Activated CD4-positive, alpha-beta T cell treated with anti-CD3 and anti-CD28 coated beads for 1 hour (primary cell): ENCODE measurements around the gene TOM1L1.

Experiments
- DNase-seq: peaks from one replicate; pipeline ENCODE4 v3.0.0-alpha.2; 2020

Gene TOM1L1

DNA sequence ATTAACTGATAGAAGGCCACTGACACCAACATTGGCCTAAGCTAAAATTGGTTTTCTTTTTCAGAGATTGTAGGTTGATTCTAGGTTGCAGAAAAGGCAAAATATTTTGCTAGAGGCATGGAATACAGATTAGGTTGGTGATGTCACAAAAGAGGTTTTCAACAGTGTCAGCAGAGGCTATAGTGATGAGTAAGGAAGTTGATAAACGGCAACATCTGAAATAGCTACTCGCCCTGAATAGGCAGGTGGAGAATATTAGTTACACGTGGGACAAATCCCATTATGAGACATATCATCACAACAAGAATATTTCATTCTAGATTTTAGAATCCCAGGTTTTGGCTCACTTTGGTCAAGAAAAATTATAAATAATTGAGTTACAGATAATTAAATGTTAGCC is 1.5 kb upstream of the TOM1L1 start:
- DNase-seq: no peak

DNA sequence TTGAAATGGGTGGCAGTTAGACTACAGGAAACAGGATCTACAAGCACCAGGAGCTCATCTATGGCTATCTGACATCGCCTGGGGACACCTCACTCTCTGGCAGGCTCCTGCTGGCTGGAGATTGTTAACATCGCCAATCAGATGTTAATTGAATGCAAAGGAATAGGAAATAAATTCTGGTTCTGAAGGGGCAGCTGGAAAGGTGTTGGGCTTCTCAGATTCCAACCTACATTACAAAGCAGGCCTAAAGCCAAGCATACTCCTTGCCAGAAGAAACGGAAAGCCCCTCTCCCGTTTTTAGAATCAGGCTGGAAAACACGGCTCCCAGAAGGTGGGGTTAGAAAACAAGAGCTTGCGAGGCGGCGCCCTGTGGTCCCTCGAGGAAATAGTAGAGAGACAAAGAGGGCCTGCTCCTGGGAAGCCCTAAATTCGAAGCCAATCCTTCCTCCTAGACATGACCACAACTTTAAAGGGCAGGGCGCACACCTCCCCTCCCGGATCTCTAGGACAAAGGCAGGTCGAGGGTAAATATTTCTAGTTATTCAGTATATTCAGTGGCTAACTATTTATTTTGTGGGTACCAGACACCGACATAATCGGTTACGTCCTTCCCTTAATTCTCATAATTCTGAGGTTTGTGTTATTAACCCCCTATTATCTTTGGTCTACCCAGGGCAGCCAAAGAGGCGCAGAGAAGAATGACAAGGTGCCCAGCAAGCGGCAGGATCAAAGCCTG is 763 bp upstream of the TOM1L1 start:
- DNase-seq: no peak

DNA sequence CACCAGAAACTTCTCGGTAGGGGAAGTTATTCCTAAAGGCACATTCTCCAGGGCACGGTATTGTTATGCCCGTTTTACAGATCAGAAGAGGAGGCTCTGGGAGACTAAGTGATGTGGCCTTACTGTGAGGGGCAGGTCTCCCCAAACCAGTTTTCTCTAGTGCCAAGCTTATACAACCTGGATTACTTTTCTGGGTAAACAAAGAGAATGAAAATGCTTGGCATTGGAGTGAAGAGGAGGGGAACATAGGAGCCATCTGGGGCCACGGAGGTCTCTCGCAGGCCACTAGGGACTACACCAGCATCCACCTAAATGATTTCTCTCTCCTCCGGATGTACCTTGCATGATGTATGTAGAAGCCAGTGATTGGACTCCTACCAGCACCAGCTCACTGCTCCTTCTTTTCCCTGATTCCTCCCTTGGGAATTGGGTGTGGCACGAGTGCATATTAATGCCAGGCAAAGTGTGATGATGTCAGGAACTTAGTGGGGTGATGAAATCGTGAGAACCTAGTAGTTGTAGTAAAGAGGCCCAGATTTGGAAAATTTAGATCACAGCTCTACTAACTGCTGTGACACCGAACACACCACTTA is 674 bp downstream of the TOM1L1 start:
- DNase-seq: no peak

DNA sequence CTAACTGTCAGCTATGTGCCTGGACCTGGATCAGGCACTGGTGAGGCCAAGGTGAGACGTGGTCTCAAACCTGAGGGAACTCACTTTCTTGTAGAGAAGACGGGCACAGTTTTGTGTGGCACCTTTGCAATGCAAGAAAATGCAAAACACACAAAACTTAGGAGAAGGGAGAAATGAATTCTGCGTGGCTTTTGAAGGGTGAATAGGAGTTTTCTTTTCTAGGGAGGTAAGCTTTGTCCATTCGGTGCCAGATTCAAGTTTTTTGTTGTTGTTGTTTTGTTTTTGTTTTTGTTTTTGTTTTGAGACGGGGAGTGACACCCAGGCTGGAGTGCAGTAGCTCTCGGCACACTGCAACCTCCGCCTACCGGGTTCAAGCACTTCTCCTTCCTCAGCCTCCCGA is 1.4 kb downstream of the TOM1L1 start:
- DNase-seq: no peak

DNA sequence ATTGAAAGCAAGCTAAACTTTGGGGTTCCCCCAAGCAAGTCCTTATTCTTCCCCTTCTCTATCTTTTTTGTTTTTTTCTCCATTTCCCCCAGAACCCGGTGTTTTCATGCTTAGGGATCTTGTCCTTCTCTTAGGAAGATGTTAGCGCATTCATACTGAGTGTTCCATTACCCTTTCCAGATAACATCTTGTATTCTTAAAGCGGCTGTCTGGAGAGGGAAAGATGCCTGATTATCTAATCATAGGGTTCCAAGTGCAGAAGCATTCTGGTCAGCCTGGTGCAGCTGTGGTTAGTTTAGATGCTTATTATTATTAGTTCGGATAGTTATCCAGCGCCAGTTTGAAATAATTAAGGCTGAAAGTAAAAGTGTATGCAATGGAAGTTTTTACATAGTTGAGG is 2.0 kb downstream of the TOM1L1 start:
- DNase-seq: no peak

DNA sequence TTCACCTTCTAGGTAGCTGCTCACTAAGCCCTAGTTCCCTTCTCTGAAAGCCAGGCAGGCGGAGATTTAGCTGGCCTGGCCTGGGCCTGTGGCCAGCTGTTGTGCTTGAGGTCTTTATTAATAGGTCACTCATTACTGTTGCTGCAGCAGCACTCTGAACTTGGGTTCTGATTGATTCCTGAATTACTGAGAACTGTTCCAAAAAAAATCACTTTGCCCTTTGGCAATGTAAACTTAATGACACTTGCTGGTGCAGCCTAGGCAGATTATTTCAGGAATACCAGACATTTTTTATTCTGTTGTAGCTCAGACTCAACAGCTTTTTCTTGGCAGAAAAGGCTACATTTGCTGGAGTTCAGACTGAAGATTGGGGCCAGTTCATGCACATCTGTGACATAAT is 2.7 kb downstream of the TOM1L1 start:
- no peak for DNase-seq

DNA sequence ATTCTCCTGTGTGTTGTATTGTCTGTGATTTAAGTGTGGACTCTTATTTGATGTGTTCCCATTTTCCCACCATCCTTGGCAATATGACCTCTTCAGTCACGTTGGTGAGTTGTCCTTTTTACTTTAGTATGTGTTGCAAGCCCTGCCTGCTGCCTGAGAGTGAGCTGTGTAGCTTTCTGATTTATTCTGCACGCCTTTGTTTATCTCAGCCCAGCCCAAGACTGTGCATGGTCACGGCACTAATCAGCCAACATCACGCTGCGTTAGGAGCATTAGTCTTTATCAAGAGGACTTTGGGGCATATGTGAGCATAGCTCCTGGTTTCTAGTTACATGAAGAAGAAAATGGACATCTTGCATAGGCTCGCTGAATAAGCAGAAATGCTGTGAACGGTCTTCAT is 6.0 kb downstream of the TOM1L1 start:
- no peak for DNase-seq

DNA sequence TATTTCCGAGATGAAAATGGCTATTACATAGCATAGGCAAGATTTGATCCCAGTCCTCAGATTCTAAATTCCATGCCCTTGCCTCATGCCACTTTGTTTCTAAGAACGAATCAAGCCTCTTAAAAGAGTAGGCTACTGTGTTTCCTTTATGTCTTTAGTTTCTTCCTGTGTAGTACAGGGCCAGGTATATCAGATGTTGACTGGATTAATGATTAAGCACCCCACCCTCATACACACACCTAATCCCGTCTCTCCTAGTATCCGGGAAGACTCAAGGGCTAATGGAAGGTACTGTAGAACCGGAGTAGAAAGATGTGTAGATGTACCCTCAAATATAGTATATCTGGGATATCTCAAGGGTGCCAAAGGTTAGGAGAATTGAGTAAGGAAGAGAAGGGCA is 6.7 kb downstream of the TOM1L1 start:
- no peak for DNase-seq

DNA sequence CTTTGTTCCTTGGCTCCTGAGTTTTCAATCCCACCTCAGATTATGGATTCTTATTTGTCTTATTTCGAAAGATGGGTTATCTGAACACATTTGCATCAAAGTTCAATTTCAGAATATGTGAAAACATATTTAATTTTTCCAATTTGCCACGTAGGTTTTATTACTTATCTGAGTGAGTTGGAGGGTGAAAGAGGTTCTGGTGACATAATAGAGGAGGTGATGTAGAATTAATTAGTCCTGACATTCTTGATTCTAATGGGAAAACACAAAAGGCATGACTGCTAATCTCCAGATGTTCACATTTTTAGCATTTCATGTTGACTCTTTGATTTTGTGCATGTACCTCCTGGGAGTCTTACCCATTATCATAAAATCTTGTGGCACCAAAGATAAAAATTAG is 9.1 kb downstream of the TOM1L1 start:
- DNase-seq: no peak

DNA sequence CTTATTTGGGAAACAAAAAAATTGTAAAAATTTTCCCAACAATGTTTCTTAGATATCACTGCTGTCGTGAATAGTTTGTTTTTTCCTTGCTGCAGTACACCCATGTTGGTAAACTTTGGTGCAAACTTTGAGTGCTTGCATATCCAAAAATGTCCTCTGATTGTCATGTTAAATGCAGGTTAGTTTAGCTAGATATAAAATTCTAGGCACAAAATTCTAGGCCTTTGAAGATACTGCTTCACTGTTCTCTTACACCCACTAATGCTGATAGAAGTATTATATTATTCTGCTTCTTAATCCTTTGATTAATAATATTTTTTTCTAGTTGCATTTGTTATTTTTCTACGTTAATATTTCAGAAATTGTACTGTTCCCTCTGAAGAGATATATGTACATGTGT is 16.1 kb downstream of the TOM1L1 start:
- no peak for DNase-seq

DNA sequence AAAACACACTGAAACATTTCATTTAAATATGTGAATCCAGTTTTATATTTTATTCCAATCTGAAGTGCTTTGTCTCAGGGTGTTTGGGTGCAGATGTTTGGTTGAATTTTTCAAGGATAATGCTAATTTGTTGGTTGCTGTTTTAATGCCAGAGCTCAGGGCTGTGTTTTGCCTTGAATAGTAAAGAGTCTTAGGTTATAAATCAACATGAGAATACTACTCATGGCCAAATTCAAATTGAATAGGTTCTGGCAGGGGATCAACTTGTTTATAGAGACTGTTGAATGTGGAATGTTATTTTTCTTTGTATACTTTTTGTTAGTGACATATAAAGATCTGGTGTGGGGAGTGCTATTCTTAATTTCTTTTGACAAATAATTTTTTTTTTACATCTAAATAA is 18.8 kb downstream of the TOM1L1 start:
- no peak for DNase-seq

DNA sequence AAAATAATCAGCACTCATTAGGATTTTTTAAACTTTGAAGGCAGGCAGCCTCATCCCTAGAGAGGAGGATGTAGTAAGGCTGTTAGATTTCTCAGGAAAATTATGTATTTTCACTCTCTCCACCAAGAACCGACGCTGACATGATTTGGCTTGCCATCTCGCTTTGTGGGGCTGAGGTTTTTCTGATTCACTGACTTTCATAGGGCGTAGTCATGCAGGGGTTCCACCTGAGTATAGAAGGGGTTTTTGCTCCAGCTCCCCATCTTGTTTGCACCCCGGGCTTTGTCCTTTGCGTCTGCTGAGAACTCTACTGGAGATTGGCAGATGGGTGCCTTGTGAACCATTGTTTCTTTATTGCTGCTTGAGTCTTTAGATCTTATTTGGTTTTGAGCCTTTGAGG is 20.2 kb downstream of the TOM1L1 start:
- DNase-seq: no peak

DNA sequence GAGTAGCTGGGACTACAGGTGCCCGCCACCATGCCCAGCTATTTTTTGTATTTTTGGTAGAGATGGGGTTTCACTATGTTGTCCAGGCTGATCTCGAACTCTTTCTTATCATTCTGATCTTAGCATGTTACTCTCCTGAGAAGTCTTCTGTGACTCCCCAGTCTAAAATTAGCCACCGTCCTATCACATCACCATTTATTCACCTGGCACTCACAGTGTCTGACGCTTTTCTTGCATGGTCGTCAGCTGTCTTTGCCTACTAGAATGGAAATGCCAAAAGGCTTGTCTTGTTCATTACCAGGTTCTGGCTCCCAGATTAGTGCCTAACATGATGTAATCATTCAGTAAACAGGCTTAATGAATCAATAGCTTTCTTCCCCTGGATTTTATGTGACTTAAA is 23.8 kb downstream of the TOM1L1 start:
- no peak for DNase-seq

DNA sequence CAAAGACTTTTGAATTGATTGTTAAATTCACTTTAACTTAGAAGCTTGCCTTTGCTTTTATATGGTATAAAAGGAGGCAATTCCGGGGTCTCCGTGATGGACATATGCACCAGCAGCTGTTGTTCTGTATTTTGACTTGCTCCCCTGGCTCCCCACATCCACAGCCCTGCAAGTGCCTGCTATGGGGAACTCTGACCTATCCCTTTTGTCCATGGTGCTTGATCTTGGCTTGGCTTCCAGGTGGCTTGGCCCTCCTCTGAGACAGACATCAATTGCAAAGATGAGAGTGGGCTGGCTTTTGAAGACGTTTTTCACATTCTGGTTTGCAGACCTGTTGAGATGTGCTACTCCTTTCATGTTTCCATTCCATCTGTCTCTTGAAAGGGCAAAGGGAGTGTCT is 26.9 kb downstream of the TOM1L1 start:
- DNase-seq: no peak

DNA sequence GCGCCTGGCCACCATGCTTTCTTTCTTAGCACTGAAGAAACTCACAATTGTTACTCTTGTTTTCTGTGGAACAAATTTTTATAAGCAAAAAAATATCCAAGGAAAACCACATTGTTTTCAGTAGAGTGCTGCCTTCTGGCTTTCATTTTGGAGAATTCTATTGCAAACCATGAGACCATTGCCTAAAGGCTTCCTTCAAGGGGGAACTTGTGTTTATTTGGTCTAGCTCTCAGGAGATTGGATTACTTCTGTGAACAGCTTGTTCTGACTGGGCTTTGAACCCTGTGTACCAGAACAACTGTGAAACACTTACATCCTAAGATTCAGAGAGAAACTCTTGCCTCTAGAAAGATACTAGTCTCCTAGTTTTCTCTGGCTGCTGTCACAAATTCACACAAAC is 32.1 kb downstream of the TOM1L1 start:
- DNase-seq: no peak

DNA sequence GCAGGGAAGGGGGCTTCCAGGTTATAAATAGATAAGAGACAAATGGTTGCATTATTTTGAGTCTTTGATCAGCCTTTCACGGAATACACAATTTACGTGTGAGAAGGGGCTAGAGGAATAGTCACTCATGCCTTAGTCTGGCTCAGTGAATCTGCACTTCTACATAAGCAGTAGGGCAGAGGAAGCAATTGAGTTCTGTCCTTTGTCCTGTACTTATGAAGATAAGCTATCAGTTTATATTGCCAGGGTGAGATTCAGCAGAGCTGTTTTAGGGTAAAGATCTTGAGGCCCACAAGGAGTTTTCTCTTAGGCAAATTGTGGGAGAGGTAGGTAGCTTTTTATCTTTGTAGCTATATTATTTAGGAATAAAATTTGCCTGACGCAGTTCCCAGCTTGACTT is 33.3 kb downstream of the TOM1L1 start:
- DNase-seq: no peak

DNA sequence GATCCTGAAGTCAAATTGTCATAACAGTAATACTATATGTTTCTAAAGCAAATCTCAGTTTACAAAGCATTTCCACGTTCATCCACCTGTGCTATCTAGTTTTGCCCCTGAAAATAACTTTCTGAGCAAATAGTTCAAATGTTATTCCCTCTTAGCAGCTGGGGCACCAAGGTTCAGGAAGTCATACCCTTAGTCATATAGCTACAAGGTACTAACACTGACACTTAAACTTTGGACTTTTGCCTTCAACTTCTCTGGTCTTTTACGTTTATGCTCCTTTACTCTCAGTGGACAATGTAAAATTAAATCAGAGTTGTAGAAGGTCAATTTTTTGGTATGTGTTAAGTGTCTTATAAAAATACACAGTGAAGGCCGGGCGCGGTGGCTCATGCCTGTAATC is 34.8 kb downstream of the TOM1L1 start:
- no peak for DNase-seq

DNA sequence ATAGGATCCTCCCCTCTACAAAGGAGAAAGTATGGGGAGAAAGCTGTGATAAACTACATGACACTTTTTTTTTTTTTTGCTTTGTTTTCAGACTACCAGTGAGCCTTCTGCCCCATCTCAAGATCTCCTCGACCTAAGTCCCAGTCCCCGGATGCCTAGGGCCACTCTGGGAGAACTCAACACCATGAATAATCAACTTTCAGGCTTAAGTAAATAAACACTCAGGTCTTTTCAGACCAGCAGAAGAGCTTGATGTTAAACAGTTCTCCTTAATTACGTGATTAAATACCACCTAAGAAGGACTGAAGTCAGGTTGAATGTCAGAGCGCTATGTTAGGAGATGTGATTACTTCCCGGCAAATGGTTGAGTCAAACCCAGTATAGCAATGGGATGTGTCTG is 36.4 kb downstream of the TOM1L1 start:
- no peak for DNase-seq

DNA sequence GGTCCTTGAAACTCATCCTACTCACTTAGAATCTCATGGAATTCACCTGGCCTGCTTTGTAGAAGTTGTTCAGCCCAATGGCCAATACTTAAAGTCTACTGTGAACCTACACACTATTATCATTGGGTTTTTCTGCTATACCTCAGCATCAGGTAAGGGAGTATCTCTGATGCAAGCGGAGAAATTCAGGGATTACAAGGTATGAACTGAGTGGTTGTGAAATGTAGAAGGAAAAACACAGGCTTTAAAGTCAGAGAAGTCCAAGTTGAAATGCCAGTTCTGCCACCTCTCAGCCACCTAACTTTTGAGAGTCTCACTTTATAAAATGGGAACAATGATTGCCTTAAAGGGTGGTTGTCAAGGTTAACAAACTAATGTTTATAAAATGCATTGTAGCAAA is 36.8 kb downstream of the TOM1L1 start:
- no peak for DNase-seq

DNA sequence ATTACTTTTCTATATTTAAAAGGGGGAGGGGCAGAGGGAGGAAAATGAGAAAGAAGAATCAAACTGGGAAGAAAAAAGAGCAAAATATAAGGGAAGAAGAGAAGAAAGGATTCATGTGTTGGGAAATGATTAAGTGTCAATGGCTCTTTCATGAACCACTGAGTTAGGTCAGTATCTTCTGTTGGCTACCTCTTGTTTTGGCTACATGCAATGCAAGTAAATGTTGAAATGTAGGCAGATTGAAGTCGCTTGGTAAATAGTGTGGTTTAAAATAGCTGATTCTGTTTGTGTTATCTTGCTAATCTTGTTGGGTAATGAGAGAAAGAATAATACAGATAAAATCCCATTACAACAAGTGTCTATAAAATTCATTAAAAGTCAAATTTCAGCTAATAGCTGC is 40.6 kb downstream of the TOM1L1 start:
- no peak for DNase-seq

DNA sequence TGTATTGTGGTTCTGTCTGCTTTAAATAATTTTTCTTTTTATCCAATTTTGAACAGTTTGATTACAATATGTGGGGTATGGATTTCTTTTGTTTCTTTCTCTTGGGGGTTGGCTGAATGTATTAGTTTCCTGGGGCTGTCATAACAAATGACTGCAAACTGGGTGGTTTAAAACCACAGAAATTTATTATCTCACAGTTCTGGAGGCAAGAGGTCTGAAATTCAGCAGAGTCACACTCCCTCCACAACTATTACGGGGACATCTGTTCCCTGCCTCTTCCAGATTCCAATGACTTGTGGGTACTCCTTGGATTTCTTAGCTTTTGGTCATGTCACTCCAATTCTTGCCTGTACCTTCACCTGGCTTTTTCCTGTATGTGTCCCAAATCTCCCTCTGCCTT is 44.1 kb downstream of the TOM1L1 start:
- no peak for DNase-seq

DNA sequence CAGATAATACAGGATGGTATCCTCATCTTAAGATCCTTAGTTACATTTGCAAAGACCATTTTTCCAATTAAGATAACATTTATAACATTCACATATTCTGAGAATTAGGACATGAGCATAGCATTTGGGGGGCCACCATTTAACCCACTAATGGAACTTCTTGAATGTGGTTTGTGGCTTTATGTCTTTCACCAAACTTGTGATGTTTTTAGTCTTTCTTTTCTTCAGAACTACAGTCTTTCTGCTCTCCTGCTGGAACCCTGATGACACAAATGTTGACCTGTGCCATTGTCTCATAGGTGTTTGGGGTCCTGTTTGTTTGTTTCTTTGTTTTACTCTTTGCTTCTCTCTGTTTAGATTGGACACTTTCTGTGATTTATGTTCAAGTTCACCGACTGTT is 44.6 kb downstream of the TOM1L1 start:
- no peak for DNase-seq

DNA sequence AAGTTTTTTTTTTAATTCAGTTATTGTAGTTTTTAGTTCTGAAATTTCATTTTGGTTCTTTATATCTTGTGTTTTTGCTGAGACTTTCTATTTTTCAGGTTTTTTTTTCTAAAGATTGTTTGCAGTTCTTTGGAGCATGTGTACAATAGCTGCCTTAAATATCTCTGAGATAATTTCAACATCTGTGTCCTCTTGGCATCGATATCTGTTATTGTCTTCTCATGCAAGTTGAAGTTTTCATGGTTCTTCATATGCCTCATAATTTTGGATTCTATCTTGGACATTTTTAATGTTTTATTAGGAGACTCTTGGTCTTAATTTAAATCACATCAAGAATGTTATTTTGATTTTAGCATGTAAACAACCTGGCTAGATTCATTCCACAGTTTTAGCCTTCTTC is 45.0 kb downstream of the TOM1L1 start:
- no peak for DNase-seq

DNA sequence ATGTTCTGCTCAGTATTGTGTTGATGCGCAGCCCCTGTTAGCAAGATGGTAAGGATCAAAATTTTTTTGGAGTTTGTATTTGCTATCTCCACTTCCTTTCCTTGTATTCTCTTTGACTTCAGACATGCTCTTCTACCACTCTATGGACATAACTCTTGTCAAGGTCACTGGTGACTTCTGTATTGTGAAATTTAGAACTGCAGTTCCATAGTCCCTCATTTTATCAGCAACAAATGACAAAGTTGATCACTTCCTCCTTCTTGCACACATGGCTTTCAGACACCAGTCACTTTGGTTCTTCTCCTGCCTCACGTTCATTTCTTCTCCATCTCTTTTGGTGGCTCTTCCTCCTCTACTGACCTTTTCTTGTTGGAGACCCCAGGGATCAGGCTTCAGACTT is 46.7 kb downstream of the TOM1L1 start:
- no peak for DNase-seq

DNA sequence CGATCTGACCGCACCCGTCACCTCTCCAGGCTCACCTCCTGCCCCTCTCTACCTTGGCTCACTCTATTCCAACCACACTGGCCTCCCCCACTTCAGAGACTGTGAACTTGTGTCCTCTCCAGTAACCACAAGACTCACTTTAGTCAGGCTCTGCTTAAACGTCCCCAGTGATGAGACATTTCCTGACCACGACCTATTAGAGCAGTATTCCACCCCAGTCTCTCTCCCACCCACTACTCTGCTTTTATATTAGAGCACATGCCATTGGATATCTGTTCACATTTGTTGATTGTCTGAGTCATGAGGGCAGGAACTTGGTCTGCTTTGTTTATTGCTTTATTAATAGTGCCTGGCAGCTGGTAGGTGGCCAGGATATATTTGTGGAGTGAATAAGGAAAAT is 47.7 kb downstream of the TOM1L1 start:
- DNase-seq: no peak
